Measurements from ENCODE around the gene MORN1.

The MORN1 gene

DNA sequence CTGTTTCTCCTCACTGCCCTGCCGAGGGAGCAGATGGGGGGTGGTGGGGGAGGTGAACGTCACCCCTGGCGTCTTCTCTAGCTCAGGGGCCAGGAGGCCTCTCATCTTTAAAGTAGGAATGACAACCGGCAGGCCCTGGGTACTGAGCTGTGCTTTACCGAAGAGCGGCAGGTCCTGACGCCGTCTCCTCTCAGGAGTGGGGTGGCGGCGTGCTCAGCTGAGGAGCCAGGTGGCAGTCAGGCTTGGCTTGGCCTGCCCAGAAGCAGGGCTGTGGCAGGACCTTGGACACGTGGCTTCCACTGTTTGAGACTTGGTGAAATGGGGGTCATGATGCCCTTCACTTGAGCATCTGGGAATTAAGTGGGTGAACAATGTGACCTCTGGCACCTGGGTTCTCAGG, 3.4 kb upstream of the MORN1 start:
- no peak overlapping the region for H3K4me3 ChIP-seq (replicated peaks; ENCODE audit: low read depth, low read length)
- no peak for DNase-seq (ENCODE audit: low read depth)
- TF ChIP-seq, protein P1, sequence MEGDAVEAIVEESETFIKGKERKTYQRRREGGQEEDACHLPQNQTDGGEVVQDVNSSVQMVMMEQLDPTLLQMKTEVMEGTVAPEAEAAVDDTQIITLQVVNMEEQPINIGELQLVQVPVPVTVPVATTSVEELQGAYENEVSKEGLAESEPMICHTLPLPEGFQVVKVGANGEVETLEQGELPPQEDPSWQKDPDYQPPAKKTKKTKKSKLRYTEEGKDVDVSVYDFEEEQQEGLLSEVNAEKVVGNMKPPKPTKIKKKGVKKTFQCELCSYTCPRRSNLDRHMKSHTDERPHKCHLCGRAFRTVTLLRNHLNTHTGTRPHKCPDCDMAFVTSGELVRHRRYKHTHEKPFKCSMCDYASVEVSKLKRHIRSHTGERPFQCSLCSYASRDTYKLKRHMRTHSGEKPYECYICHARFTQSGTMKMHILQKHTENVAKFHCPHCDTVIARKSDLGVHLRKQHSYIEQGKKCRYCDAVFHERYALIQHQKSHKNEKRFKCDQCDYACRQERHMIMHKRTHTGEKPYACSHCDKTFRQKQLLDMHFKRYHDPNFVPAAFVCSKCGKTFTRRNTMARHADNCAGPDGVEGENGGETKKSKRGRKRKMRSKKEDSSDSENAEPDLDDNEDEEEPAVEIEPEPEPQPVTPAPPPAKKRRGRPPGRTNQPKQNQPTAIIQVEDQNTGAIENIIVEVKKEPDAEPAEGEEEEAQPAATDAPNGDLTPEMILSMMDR (IDR thresholded peaks at IDR 0.05; ENCODE audit: low read length, missing control alignments): no peak

DNA sequence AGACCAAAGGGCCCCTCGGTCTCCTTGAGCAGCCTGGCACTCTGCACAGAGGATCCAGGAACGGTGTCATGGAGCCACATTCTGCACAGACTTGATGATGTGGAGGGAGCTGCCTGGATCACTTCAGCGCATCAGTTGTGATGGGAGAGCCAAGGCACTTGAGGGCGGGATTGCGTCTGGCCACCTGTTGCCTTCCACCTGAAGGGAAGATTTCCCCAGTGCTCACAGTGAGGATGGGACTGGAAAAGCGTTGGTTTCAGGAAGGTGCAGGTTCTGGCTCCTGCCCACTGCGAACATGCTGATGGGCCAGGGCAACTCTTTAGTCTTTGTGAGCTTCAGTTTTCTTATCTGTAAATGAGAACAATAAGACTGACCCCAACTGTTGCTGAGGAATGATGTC, 2.9 kb upstream of the MORN1 start:
- DNase-seq (ENCODE audit: low read depth): no peak
- TF ChIP-seq, protein P1 (IDR thresholded peaks at IDR 0.05; ENCODE audit: low read length, missing control alignments): no peak
- H3K4me3 ChIP-seq (replicated peaks; ENCODE audit: low read depth, low read length): no peak overlapping the region

DNA sequence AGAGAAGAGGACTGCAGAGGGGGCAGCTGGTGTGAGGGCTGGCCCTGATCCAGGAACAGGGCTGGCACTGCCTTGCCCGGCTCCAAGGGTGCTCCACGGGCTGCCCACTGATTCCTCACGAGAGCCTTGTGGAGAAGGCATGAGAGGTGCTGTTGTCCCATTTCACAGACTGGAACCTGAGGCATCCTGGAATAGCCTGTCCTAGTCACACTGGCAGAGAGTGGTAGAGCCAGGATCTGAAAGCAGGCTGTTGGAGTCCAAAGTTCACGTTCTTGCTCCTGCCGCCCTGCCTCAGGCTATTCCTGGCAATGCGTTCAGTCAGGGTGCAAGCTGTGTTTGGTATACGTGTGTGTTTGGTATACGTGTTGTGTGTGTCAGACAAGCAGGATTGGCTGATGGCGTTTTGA, 2.1 kb upstream of the MORN1 start:
- no peak overlapping the region for H3K4me3 ChIP-seq (replicated peaks; ENCODE audit: low read depth, low read length)
- TF ChIP-seq, protein P1 (IDR thresholded peaks at IDR 0.05; ENCODE audit: low read length, missing control alignments): no peak
- DNase-seq (ENCODE audit: low read depth): no peak

DNA sequence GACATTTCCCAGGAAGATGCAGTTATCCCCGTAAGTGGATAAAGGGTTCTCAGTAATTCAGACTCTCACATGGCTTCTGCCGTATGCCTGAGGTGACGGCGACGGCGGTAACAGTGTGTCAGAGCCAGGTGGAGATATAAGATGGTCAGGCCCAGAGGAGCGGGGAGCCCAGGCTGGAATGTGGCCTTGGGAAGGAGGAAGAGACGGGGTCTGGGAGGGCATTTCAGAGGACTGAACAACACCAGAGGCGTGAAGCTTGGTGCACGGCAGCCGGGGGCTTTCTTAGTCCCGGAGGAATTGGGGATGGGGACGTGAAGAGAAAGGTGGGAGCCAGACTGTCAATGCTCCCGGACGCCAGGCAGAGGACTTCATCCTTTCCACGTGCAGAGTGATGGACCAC, 1.3 kb upstream of the MORN1 start:
- TF ChIP-seq, protein P1 (IDR thresholded peaks at IDR 0.05; ENCODE audit: low read length, missing control alignments): no peak
- H3K4me3 ChIP-seq (replicated peaks; ENCODE audit: low read depth, low read length): peak overlapping the region; percentile 79
- no peak for DNase-seq (ENCODE audit: low read depth)

DNA sequence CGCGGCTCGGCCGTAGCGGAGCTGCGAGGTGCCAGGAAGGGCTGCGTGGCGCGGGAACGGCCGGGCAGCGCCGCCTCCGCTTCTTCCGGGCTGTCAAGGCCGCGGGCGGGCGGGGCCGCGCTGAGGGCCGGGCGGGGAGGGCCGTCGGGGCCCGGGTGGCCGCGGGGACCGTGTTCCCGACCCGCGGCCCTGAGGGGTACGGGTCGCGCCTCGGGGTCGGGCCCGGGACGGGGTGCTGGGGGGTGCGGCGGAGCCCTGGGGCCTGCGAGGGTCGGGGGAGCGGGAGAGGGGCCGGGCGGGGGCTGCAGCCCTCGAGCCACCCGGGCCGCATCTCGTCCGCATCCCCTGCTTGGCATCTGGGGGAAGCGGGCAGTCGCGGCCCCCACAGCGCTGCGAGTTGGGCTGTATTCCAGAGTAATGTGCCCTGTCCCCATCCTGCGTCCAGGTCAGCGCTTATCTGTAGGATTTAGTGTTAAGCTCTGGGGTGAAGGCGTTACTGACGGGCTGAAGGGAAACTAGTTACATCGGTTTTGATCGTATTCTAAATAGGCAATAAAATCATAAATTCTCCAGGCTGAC, 666 bp upstream of the MORN1 start:
- H3K4me3 ChIP-seq (replicated peaks; ENCODE audit: low read depth, low read length): peak overlapping the region; percentile 79
- TF ChIP-seq, protein P1 (IDR thresholded peaks at IDR 0.05; ENCODE audit: low read length, missing control alignments): no peak
- no peak for DNase-seq (ENCODE audit: low read depth)

DNA sequence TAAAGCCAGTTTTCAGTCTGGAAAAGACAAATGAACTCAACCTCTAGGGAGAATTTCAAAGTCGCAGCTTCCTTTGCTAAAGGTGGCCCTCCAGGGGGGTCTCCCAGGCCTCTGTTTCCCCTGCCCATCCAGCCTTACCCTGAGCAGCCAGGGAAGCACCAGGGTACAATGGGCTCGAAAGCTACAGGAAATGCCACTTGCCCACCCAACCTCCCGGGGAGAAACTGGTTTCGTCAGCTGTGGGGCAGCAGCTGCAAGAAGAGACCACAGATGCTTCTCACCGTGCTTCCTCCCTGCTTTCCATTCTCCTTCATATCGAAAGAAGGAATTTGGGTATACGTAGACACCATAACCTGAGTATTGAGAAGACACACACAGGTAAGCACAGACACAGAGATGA, 1.7 kb downstream of the MORN1 start:
- no peak for DNase-seq (ENCODE audit: low read depth)
- H3K4me3 ChIP-seq (replicated peaks; ENCODE audit: low read depth, low read length): no peak overlapping the region
- TF ChIP-seq, protein P1 (IDR thresholded peaks at IDR 0.05; ENCODE audit: low read length, missing control alignments): no peak
